Measurements from ENCODE around the gene CCNB1.

- no peak for TF ChIP-seq CTCF (IDR thresholded peaks at IDR 0.05)
- no peak for TF ChIP-seq POLR2A (IDR thresholded peaks at IDR 0.05)
Measured at GRCh38 chr5:69156456-69156855, 10.5 kb upstream of the CCNB1 start.
